Colonic mucosa (tissue), 4 donors: Measurements from ENCODE around the gene SHE. TPM values are rescaled to one million over a fixed set of nuclear protein-coding genes. Genes with fewer than 3 reads are reported as not detected.
"Not testable (repeated sequence)": the region's sequence is repeated elsewhere in the genome, so short reads cannot be mapped to it uniquely, and the experiment has no call there.

Experiments used
- DNase-seq: peaks from one replicate; pipeline ENCODE4 v3.0.0-alpha.2; 2020
- H3K27ac ChIP-seq: fragments of 200-600 bp; one replicate; pipeline ENCODE4 v1.8.0; 2021
- H3K27me3 ChIP-seq: fragments of 200-600 bp; one replicate; pipeline ENCODE4 v1.8.0; 2021
- H3K36me3 ChIP-seq: fragments of 200-600 bp; one replicate; pipeline ENCODE4 v1.8.0; 2021
- H3K4me1 ChIP-seq: fragments of 200-600 bp; one replicate; pipeline ENCODE4 v1.8.0; 2021; ENCODE audit warnings: mild to moderate bottlenecking
- H3K4me3 ChIP-seq: fragments of 200-600 bp; one replicate; pipeline ENCODE4 v1.8.0; 2021
- H3K9ac ChIP-seq, 2 donors: one replicate each; pipeline ENCODE4 v1.7.0; 2013; ENCODE audit warnings: control low read depth in 2 of 2, low read depth in 2 of 2, low read length in 2 of 2
- H3K9me3 ChIP-seq: fragments of 200-600 bp; one replicate; pipeline ENCODE4 v1.8.0; 2021
- CTCF ChIP-seq: fragments of 200-600 bp; IDR thresholded peaks from one replicate; pipeline ENCODE4 v1.8.0; 2022; ENCODE audit warnings: antibody characterized with exemption, mild to moderate bottlenecking
- intact Hi-C: fragments of 100-400 bp; cut with DNase I; formaldehyde crosslinking; loops from one replicate; pipeline ENCODE4 v1.14.1; 2022
- total RNA-seq, 2 donors: library from RNA; stranded (reverse); fragmentation: NEBNext Ultra II Directional in 1 of 2; extraction: Animal tissue kit (Norgen Biotek cat#: 25700) in 1 of 2; gene quantifications; one replicate each; pipeline ENCODE4 v1.2.1, GENCODE V29; 2021
- donor health status: healthy.
- donor health status: DM: no; HTN: no; CAD: no.
- donor health status: DM: no; HTN: no; CAD: no.

The SHE gene
- total RNA-seq, 2 donors from 2014 or later = 1.7 to 3.9 TPM

GRCh38 chr1:154492115-154492514 lies 10.1 kb downstream of the SHE start:
- intact Hi-C loops = no loop called here
- H3K27ac ChIP-seq = no peak overlapping the region
- H3K27me3 ChIP-seq = no peaks in the 10 kb centered on the region
- no peaks in the 10 kb centered on the region for H3K9me3 ChIP-seq
- no peak for TF ChIP-seq CTCF
- H3K4me1 ChIP-seq = peaks cover 5% of the 10 kb centered on the region
- no peak overlapping the region for H3K9ac ChIP-seq
- DNase-seq = no peak
- no peaks in the 10 kb centered on the region for H3K36me3 ChIP-seq
- H3K4me3 ChIP-seq = no peak overlapping the region

GRCh38 chr1:154490317-154490716 lies 11.9 kb downstream of the SHE start:
- H3K4me1 ChIP-seq = peaks cover 5% of the 10 kb centered on the region
- H3K27ac ChIP-seq = no peak overlapping the region
- H3K36me3 ChIP-seq = no peaks in the 10 kb centered on the region
- intact Hi-C loops = no loop called here
- TF ChIP-seq CTCF = no peak
- no peaks in the 10 kb centered on the region for H3K9me3 ChIP-seq
- no peak overlapping the region for H3K4me3 ChIP-seq
- H3K27me3 ChIP-seq = no peaks in the 10 kb centered on the region
- H3K9ac ChIP-seq = no peak overlapping the region
- no peak for DNase-seq

- Histone ChIP-seq H3K4me3 (no peak overlapping the region), H3K9me3 (no peaks in the 10 kb centered on the region), H3K9ac (no peak overlapping the region), H3K27ac (no peak overlapping the region), H3K36me3 (no peaks in the 10 kb centered on the region), H3K4me1 (peaks cover 5% of the 10 kb centered on the region), H3K27me3 (no peaks in the 10 kb centered on the region)
- no peak for TF ChIP-seq CTCF
- DNase-seq = no peak
- intact Hi-C loops = no loop called here
These were observed 12.4 kb downstream of the SHE start for GRCh38 chr1:154489695-154490274.

- no peak overlapping the region for H3K9ac ChIP-seq
- no peak overlapping the region for H3K27ac ChIP-seq
- no peaks in the 10 kb centered on the region for H3K9me3 ChIP-seq
- H3K4me1 ChIP-seq = peaks cover 5% of the 10 kb centered on the region
- DNase-seq = no peak
- H3K27me3 ChIP-seq = no peaks in the 10 kb centered on the region
- no peaks in the 10 kb centered on the region for H3K36me3 ChIP-seq
- intact Hi-C loops = no loop called here
- H3K4me3 ChIP-seq = no peak overlapping the region
- TF ChIP-seq CTCF = no peak
These were observed 13.3 kb downstream of the SHE start for GRCh38 chr1:154488922-154489321.

- intact Hi-C loops, H3K27me3 ChIP-seq, H3K9me3 ChIP-seq, H3K36me3 ChIP-seq, H3K4me3 ChIP-seq, DNase-seq, H3K9ac ChIP-seq, H3K4me1 ChIP-seq, H3K27ac ChIP-seq: not testable (repeated sequence)
These were observed 15.5 kb downstream of the SHE start for GRCh38 chr1:154486756-154487155.

GRCh38 chr1:154485910-154486496 lies 16.2 kb downstream of the SHE start:
- TF ChIP-seq CTCF = no peak
- DNase-seq = no peak
- Histone ChIP-seq H3K9me3 (no peaks in the 10 kb centered on the region), H3K36me3 (no peaks in the 10 kb centered on the region), H3K27me3 (no peaks in the 10 kb centered on the region), H3K4me1 (no peaks in the 10 kb centered on the region), H3K4me3 (no peak overlapping the region), H3K27ac (no peak overlapping the region), H3K9ac (no peak overlapping the region)
- intact Hi-C loops = no loop called here
